BJ (cell line): Measurements from ENCODE around the gene TNFRSF6B. TPM values are rescaled to one million over a fixed set of nuclear protein-coding genes. Genes with fewer than 3 reads are reported as not detected.
A peak's percentile ranks its signal among the peaks of the same experiment; 100 is the strongest.

Experiments used
- CTCF ChIA-PET: fragments of 350-600 bp; formaldehyde crosslinking; extraction: SDS; loops from one replicate; lab custom pipeline; 2021; ENCODE audit warnings: antibody characterized with exemption, inconsistent platforms; lab: Yijun Ruan, JAX
- POLR2A ChIA-PET: fragments of 300-600 bp; sonication (Branson Sonifier 250); formaldehyde crosslinking; extraction: SDS; loops from one replicate; lab custom pipeline; 2021; ENCODE audit warnings: antibody characterized with exemption; lab: Charles Lee
- DNase-seq: peaks from one replicate; pipeline ENCODE4 v3.0.0-alpha.2; 2011; ENCODE audit warnings: low read depth
- H3K27me3 ChIP-seq: 2 replicates; pipeline ENCODE4 v1.6.0; 2011; ENCODE audit warnings: low read length; ENCODE audit not compliant: control insufficient read depth, insufficient read depth
- H3K36me3 ChIP-seq: 2 replicates; pipeline ENCODE4 v1.5.1; 2011; ENCODE audit warnings: low read length; ENCODE audit not compliant: control insufficient read depth, insufficient read depth
- H3K4me3 ChIP-seq: 2 replicates; pipeline ENCODE4 v1.5.1; 2011; ENCODE audit warnings: low read depth, mild to moderate bottlenecking, control low read depth, low read length
- polyA plus RNA-seq: library from polyadenylated mRNA; depleted of rRNA; stranded (reverse); fragments of >200 nt; gene quantifications from 2 replicates; pipeline ENCODE4 v1.2.3, GENCODE V29; 2011
- TF ChIP-seq, protein P1 (sequence below): IDR thresholded peaks from 2 replicates; pipeline ENCODE4 v1.5.1; 2011; ENCODE audit warnings: low read depth, mild to moderate bottlenecking, control low read depth, inconsistent platforms, low read length, moderate library complexity; ENCODE audit not compliant: insufficient read depth

The TNFRSF6B gene
- polyA plus RNA-seq, 1 experiment = 3.2 TPM

DNA sequence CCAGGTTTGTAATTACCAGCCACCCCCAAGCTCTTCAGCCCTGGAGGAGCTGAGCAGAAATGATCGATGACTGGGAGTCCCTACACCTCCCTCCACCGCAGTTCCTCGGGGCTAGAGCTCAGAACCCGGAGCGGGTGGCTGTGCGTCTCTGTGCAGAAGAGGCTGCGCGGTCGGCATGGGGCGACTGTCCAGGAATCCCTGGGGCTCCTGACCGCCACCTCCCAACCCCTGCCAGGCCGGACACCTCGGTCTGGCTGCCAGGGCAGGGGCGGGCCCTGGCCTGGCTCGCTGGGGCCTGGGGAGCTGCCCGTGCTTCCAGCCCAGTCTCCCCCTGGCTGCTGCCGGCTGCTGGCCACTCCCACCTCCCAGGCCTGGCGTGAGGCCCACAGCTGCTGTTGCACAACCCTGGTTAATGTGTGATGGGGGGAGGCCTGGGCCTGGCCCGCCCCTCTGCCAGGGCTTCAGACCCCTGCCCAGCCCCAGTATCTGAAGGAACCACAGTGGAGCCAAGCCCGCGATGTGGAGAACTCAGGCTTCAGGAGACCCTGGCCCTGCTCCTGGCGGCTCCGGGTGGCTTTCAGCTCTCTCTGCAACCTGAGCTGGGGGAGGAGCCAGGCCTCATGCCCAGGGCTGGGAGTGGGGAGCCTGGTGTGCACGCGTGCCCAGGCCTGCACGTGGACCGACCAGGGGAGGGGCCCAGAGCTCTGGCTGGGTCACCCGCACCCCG lies 44.3 kb downstream of the TNFRSF6B start:
- peak overlapping the region; percentile 74 for H3K4me3 ChIP-seq
- TF ChIP-seq, protein P1, sequence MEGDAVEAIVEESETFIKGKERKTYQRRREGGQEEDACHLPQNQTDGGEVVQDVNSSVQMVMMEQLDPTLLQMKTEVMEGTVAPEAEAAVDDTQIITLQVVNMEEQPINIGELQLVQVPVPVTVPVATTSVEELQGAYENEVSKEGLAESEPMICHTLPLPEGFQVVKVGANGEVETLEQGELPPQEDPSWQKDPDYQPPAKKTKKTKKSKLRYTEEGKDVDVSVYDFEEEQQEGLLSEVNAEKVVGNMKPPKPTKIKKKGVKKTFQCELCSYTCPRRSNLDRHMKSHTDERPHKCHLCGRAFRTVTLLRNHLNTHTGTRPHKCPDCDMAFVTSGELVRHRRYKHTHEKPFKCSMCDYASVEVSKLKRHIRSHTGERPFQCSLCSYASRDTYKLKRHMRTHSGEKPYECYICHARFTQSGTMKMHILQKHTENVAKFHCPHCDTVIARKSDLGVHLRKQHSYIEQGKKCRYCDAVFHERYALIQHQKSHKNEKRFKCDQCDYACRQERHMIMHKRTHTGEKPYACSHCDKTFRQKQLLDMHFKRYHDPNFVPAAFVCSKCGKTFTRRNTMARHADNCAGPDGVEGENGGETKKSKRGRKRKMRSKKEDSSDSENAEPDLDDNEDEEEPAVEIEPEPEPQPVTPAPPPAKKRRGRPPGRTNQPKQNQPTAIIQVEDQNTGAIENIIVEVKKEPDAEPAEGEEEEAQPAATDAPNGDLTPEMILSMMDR = peak; percentile 38
- ChIA-PET CTCF (interaction anchor here (1.3 to 1.6 kb wide), 3 partner anchors 46 to 296 kb away, joined by 4 to 6 read pairs (median 5); partner anchors contain the start of gene TPD52L2), POLR2A (interaction anchor here (0.6 kb wide), 2 partner anchors 82 to 199 kb away, joined by 3 to 9 read pairs; partner anchors contain the start of gene RTEL1)
- H3K27me3 ChIP-seq = no peaks in the 10 kb centered on the region
- peak; percentile 52 for DNase-seq
- peaks cover 13% of the 10 kb centered on the region for H3K36me3 ChIP-seq

DNA sequence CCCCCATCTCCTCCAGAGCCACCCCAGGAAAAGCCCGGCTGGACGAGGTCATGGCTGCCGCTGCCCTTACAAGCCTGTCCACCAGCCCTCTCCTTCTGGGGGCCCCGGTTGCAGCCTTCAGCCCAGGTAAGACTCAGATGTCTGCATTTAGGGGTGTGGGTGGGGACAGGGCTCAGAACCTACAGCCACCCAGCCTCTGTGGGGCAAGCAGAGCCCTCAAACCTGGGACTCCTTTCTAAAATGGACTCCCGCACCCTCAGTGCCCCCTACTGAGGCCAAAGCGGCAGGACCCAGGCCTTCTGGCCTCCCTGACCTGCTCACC lies 44.9 kb downstream of the TNFRSF6B start:
- Histone ChIP-seq H3K27me3 (no peaks in the 10 kb centered on the region), H3K36me3 (peaks cover 13% of the 10 kb centered on the region), H3K4me3 (peak overlapping the region; percentile 74)
- POLR2A ChIA-PET = interaction anchor here (0.6 kb wide), 2 partner anchors 83 to 199 kb away, joined by 3 to 9 read pairs; partner anchors contain the start of gene RTEL1
- no peak for DNase-seq
- TF ChIP-seq, protein P1 = no peak
- CTCF ChIA-PET = interaction anchor here (1.3 to 1.6 kb wide), 3 partner anchors 45 to 296 kb away, joined by 4 to 6 read pairs (median 5); partner anchors contain the start of gene TPD52L2

DNA sequence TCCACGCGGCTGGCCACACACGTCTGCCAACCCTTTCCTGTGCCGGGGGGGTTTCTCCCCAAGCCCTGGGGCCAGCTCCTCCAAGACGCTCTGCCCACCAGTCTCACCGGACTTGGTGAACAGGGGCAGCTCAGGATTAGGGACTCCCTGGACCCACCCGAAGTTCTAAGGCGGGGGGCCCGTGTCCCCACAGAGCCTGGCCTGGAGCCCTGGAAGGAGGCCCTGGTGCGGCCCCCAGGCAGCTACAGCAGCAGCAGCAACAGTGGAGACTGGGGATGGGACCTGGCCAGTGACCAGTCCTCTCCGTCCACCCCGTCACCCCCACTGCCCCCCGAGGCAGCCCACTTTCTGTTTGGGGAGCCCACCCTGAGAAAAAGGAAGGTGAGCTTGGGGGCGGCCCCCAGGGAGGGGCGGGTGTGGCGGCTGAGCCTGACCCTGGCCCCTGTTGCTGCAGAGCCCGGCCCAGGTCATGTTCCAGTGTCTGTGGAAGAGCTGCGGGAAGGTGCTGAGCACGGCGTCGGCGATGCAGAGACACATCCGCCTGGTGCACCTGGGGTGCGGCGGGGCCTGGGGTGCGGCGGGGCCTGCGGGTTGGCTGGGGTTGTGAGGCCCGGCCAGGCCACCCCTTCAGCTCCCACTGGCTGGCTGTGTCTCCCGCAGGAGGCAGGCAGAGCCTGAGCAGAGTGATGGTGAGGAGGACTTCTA lies 45.4 kb downstream of the TNFRSF6B start:
- Histone ChIP-seq H3K36me3 (peaks cover 11% of the 10 kb centered on the region), H3K4me3 (peak overlapping the region; percentile 74), H3K27me3 (no peaks in the 10 kb centered on the region)
- CTCF ChIA-PET = interaction anchor here (1.3 to 1.6 kb wide), 3 partner anchors 45 to 295 kb away, joined by 4 to 6 read pairs (median 5); partner anchors contain the start of gene TPD52L2
- POLR2A ChIA-PET = interaction anchor here (0.6 kb wide), 2 partner anchors 83 to 200 kb away, joined by 3 to 9 read pairs; partner anchors contain the start of gene RTEL1
- no peak for DNase-seq
- TF ChIP-seq, protein P1 = no peak

DNA sequence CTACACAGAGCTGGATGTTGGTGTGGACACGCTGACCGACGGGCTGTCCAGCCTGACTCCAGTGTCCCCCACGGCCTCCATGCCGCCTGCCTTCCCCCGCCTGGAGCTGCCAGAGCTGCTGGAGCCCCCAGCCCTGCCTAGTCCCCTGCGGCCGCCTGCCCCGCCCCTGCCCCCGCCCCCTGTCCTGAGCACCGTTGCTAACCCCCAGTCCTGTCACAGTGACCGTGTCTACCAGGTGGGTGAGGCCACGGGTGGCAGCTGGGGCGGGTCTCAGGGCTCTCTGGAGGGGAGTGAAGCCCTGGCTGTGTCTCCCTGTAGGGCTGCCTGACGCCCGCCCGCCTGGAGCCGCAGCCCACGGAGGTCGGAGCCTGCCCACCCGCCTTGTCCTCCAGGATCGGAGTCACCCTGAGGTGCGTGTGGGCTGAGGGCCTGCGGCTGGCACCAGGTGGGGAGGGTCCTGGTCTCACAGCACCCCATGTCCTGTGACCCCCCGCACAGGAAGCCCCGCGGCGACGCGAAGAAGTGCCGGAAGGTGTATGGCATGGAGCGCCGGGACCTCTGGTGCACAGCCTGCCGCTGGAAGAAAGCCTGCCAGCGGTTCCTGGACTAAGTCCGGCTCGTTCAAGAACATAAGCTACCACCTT lies 46.1 kb downstream of the TNFRSF6B start:
- peaks cover 11% of the 10 kb centered on the region for H3K36me3 ChIP-seq
- TF ChIP-seq, protein P1 = no peak
- ChIA-PET CTCF (interaction anchor here (1.0 to 1.1 kb wide), 2 partner anchors 44 to 205 kb away, joined by 3 read pairs; no protein-coding TSS in a partner anchor), POLR2A (no interaction called here)
- no peak for DNase-seq
- H3K4me3 ChIP-seq = no peak overlapping the region
- H3K27me3 ChIP-seq = no peaks in the 10 kb centered on the region
